Testis (tissue), 3 donors: Measurements from ENCODE around the gene NRN1L. TPM values are rescaled to one million over a fixed set of nuclear protein-coding genes. Genes with fewer than 3 reads are reported as not detected.
A peak's percentile ranks its signal among the peaks of the same experiment; 100 is the strongest.

Source experiments
- DNase-seq: peaks from one replicate; pipeline ENCODE4 v3.0.0-alpha.2; 2019
- H3K27ac ChIP-seq, 2 donors: fragments of 200-600 bp; sonication (generic); one replicate each; pipeline ENCODE4 v1.5.1; 2019
- H3K27me3 ChIP-seq: fragments of 200-600 bp; sonication (generic); one replicate; pipeline ENCODE4 v1.5.1; 2019
- H3K36me3 ChIP-seq: fragments of 200-600 bp; sonication (generic); one replicate; pipeline ENCODE4 v1.5.1; 2017; ENCODE audit warnings: low read depth; ENCODE audit errors: missing control alignments
- H3K4me1 ChIP-seq: fragments of 200-600 bp; sonication (generic); one replicate; pipeline ENCODE4 v1.5.1; 2019
- H3K4me3 ChIP-seq, 2 donors: fragments of 200-600 bp; sonication (generic); one replicate each; pipeline ENCODE4 v1.5.1; 2017 to 2019
- H3K9me3 ChIP-seq: fragments of 200-600 bp; sonication (generic); one replicate; pipeline ENCODE4 v1.5.1; 2017
- CTCF ChIP-seq, 3 experiments: fragments of 450-650 bp in 2 of 3; fragments of 200-600 bp in 1 of 3; sonication (generic) in 1 of 3; IDR thresholded peaks; one replicate each; pipeline ENCODE4 v1.5.1; 2016 to 2019; ENCODE audit warnings: antibody characterized with exemption in 3 of 3, mild to moderate bottlenecking in 2 of 3, moderate library complexity in 1 of 3
- POLR2A ChIP-seq: fragments of 450-650 bp; IDR thresholded peaks from one replicate; pipeline ENCODE4 v1.6.1; 2017; ENCODE audit warnings: antibody characterized with exemption, mild to moderate bottlenecking, moderate library complexity
- WGBS, 2 donors: methylation state at CpG; one replicate each; pipeline ENCODE4 v1.1.5; 2018; 5-methylcytosine and 5-hydroxymethylcytosine counted together
- intact Hi-C: fragments of 100-400 bp; cut with DNase I; formaldehyde crosslinking; loops from one replicate; pipeline ENCODE4 v1.15.1; 2023; ENCODE audit warnings: low total_unique reads
- polyA plus RNA-seq: library from polyadenylated mRNA; stranded (reverse); fragments of 350-450 nt; fragmentation: Illumina TruSeq; extraction: RNeasy Lipid Tissue Mini Kit (QIAGEN cat#74804); gene quantifications from one replicate; pipeline ENCODE4 v1.2.3, GENCODE V29; 2014; ENCODE audit warnings: low read depth, low replicate concordance; ENCODE audit not compliant: insufficient read depth
- total RNA-seq, 2 donors: library from RNA; depleted of rRNA; stranded (reverse); fragments of >200 nt; gene quantifications; one replicate each; pipeline ENCODE4 v1.2.3, GENCODE V29; 2016

NRN1L gene
- total and polyA plus RNA-seq, 3 donors from 2014 or later, result 2.9 to 8.1 (median 4.2) TPM

- 5 to 7% methylated on average over 2 of the region's 2 CpGs for WGBS, 2 donors
- Histone ChIP-seq H3K4me1 (peaks cover 47% of the 10 kb centered on the region), H3K27ac (peak overlapping the region; percentile 89 to 99), H3K27me3 (no peaks in the 10 kb centered on the region), H3K4me3 (peak overlapping the region; percentile 88), H3K9me3 (no peaks in the 10 kb centered on the region), H3K36me3 (no peaks in the 10 kb centered on the region)
- TF ChIP-seq CTCF (IDR thresholded peaks at IDR 0.05), result no peak
- no peak for TF ChIP-seq POLR2A
- no peak for DNase-seq
- intact Hi-C loops, result no loop called here
Observed at GRCh38 chr16:67846063-67846319, 38.7 kb upstream of the NRN1L start.

GRCh38 chr16:67846320-67847063, 38.2 kb upstream of the NRN1L start, which contains the start of gene NUTF2:
NUTF2 (plus strand) TSS chr16:67846933; CDS start chr16:67865131, 18,198 bp downstream.
- intact Hi-C loops, result no loop called here
- Histone ChIP-seq H3K4me3 (peak within 1 kb of the TSS; percentile 88), H3K36me3 (no peaks in the 10 kb centered on the region), H3K9me3 (no peaks in the 10 kb centered on the region), H3K4me1 (peaks cover 47% of the 10 kb centered on the region), H3K27me3 (no peaks in the 10 kb centered on the region), H3K27ac (peak within 1 kb of the TSS; percentile 89 to 99)
- TF ChIP-seq CTCF (IDR thresholded peaks at IDR 0.05), result peak in 2 of 3 experiments; percentile 9 to 18
- TF ChIP-seq POLR2A, result no peak
- peak; percentile 96 for DNase-seq
- WGBS, 2 donors, result 1 to 6% methylated on average over 7 to 44 of the region's 57 CpGs

GRCh38 chr16:67847064-67847861, 37.4 kb upstream of the NRN1L start, which contains the start of gene CENPT:
CENPT (minus strand) TSS chr16:67847693; CDS start chr16:67833859, 13,834 bp downstream.
- no peaks in the 10 kb centered on the region for H3K36me3 ChIP-seq
- whole genome bisulfite sequencing, 2 donors, result 0 to 1% methylated on average over 2 to 36 of the region's 62 CpGs
- H3K9me3 ChIP-seq, result no peaks in the 10 kb centered on the region
- H3K4me1 ChIP-seq, result peaks cover 47% of the 10 kb centered on the region
- H3K27me3 ChIP-seq, result no peaks in the 10 kb centered on the region
- H3K27ac ChIP-seq, result peak within 1 kb of the TSS; percentile 89 to 99
- intact Hi-C loops, result no loop called here
- peak within 1 kb of the TSS; percentile 88 for H3K4me3 ChIP-seq
- DNase-seq, result peak; percentile 70
- no peak for TF ChIP-seq POLR2A
- no peak for TF ChIP-seq CTCF (IDR thresholded peaks at IDR 0.05)

GRCh38 chr16:67848118-67848517, 36.6 kb upstream of the NRN1L start:
- Histone ChIP-seq H3K27me3 (no peaks in the 10 kb centered on the region), H3K36me3 (no peaks in the 10 kb centered on the region), H3K9me3 (no peaks in the 10 kb centered on the region), H3K4me3 (peak overlapping the region; percentile 88), H3K27ac (peak overlapping the region; percentile 89 to 99), H3K4me1 (peaks cover 47% of the 10 kb centered on the region)
- intact Hi-C loops, result no loop called here
- no peak for DNase-seq
- TF ChIP-seq POLR2A, result no peak
- no peak for TF ChIP-seq CTCF (IDR thresholded peaks at IDR 0.05)
- 39 to 47% methylated on average over 11 of the region's 11 CpGs for WGBS, 2 donors
